GM19452 (cell line): ENCODE measurements around the gene DIS3L2.
"Not testable (repeated sequence)": the region's sequence is repeated elsewhere in the genome, so short reads cannot be mapped to it uniquely, and the experiment has no call there.

Experiments
- ATAC-seq: cut with Tn5 transposase; IDR thresholded peaks from one replicate; pipeline ENCODE4 v1.9.1; 2021; ENCODE audit not compliant: unreplicated experiment

DIS3L2 gene

DNA sequence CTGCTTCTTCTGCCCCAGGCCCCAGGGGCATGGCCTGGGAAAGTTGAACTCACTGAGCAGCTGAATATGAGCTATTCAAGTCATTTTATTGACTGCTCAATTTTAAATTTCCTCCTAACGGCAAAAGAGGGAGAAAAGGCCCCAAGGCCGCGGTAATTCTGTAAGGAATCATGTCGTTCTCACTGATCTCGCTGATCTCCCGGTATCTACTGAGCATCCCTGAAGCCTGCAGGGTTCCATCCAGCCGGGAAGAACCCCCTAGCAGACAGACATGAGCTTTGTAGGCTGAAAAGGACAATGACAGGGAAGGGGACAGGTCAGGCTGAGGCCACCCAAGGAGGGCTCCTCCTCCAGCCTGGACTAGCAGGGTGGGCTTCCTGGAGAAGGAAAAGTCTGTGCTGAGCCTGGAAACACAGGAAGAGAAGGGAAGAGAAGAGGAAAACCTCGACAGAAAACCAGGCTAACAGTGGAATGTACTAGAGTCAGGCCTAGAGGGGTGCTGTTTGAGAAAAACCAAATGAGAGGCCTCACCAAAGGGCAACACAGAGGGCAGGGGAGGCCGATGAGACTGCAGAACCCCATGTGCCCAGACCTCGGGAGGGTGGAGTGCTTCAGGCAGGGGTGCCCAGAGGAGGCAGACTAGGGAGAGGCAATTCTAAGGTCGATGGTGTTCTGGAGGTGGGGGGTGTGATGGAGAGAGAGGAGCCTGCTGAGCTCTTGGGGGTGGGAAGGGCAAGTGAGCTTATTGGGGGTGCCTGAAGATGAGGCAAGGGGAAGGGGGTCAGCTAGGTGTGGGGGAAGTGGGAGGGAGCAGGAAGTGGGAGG lies 32.4 kb upstream of the DIS3L2 start:
- ATAC-seq = no peak

DNA sequence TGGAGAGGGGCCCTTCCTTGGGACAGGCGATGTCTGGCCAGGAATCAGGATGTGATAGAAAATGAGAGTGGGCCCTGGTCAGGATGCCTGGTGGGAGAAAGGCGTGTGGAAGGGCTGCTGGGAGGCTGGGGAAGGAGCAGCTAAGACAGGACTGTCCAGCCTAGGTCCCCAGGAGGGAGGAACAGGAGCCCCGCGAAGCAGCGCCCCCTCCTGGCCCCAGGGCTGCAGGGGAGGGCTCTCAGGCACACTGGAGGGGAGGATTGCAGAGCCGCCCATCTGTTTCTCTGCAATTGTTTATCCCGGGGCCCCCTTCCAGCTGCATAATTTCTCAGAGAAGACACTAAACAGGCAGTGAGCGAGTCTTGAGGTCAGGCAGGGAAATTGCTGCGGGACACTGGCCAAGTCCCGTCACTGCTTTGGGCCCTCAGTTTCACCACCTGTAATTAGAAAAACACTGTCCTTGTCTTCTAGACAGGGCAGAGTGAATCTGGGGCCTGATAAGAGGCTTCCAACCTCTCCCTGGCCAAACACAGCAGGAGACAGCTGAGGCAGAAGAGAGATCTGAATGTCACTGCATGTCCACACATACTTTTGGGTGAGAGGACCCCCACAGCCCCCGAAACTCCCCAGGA lies 31.4 kb upstream of the DIS3L2 start:
- no peak for ATAC-seq

DNA sequence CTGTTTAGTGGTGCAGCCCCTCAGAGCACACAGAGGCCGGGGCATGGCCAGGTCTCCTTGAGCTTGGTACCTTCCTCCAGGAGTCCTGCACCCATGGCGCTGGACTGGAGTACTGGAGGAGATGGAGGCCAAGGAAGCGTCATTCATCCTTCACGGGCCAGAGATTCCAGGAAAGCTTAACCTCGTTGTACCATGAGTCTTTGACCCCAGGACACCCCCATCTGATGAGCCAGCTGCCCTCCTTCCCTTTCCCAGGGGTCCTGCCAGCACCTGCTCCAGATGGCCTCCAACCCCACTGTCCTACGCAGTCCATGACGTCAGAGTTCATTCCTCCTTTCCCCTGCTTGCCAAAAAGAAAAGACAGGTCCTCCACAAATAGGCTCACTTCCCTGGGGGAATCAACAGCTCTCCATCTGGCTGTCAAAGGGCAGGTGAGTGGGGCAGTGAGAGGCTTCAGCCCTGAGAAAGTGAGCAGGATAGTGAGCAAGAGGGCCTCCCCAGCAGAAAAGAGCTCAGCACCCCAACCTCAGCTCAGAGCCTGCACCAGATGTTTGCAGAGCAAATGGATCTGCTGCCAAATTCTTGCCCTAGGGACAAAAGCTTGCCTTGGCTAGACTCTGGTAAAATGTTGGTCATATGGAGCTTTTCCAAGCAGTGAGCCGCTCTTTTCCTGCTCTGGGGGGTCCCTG lies 30.8 kb upstream of the DIS3L2 start:
- no peak for ATAC-seq

DNA sequence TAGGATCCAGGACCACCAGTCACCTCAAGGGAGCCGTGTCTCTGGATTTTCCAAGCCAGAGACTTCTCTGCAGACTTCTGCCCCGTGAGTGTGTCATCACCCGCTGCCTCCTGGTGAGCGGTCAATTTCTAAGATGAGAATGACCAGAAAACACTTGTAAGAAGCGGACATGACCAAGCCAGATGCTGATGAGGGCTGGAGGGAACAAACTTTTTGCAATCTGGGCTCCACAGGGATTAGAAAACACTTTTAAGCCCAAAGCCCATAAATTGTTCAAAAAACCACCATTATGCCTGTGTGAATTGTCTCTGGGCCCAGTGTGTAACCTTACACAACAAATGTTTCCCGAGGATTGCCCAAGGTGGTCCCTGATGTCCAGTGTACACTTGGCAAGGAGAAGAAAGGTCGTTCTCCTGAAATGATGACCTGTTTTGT lies 30.0 kb upstream of the DIS3L2 start:
- no peak for ATAC-seq

DNA sequence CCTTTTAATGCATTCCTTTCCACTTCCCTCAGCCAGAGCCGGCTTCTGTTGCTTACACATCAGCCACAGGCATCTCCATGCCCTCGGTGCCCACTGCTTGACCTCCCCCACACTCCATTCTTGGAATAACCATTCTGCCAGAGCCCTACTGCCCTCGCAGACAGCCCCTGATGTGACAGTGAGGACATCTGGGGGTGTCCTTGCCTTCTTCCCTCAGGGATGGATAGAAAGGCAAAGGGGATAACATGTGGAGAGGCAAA lies 28.9 kb upstream of the DIS3L2 start:
- ATAC-seq = no peak

DNA sequence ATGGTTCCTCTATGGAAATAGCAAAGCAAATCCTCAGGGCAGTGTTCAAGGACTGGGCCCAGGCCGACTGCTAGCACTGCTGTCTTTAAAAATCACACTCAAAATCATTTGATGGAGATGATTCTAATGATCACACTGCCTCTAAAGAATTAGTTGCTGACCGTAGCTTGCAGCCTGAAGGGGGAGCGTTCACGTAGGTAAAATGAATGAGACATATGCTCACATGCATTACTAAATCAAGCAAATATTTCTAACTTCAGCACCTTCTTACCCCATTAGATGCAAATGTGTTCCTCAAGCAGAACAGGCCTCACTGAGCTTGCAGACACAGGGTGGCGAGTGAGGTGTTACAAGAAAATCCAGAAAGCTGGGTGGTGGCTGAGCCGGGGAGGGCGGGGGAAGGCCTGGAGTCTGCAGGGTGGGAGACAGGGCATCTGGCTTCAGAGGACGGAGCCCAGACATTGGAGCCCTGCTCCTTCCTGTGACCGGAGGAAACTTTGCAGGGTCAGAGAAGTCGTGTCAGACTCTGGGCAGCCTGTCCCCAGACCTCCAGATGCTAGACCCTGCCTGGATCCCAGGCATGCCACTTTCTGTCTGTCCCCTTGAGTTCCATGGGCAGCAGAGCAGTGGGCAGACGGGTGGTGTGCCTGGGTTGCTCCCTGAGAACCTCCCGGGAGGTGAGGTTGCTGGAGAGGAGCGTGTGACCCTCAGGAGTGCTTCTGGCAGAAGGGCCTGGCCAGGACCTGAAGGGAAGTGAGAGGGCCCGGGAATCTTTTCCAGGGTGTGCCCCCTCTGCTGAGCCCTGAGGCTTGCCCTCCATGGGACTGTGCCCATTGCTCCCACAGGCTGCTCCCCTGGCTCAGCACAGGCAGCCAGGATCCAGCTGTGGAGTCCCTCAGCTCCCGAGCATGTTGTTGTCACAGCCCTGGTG lies 28.3 kb upstream of the DIS3L2 start:
- ATAC-seq = no peak

DNA sequence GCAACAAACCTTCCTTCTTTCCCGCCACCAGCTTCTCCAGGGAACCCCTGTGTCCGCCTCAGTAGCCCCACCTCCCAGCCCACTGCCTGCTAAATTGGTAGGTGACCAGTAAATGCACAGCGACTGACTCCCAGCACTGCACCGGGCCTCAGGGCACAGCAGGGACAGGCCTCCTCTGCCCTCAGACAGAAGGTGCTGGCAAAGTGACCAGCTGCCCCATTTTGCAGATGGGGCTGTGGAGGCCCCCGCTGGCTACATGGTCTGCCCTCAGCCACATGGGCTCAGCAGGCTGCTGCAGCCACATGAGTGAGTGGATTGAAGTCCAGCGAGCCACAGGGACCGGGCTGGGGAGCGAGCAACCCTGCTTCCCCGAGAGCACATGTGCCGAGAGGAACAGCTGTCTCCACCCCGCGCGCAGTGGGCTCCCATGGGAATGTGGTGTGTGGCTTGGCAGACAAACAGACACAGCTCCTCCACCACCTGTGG lies 27.6 kb upstream of the DIS3L2 start:
- ATAC-seq = no peak

DNA sequence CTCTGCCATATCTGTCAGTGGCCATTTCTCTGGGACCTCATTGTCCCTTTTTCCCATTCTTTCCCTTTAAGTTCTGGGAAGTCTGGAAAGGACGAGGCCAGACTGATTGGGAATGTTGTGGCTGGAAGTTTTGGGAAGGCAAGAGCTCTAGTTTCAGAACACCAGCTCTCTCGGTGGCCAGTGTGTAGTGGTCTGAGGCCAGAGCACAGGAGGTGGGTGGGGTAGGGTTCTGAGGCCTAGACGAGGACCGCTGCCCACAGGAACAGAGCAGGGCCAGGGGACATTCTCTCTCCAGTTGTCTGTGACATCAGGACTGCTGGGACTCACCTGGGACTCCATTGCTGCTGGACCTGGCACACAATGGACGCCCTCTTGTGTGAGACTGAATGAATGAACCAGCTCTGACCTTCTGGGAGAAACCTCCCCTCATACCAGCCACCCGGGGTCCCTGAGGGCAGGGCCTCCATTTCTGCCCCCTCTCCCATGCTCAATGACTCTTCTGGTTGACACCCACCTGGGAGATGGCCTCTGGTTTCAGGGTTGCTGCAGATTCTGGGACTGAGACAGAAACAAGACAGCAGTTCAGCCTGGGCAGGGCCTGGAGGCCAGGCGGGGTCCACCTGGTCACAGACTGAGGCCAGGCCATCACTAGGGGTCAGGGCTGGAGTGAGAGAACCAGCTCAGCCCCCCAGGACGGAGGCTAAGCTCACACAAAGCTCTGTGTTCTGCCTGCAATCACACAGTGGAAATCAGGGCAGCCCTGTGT lies 26.9 kb upstream of the DIS3L2 start:
- ATAC-seq = no peak

DNA sequence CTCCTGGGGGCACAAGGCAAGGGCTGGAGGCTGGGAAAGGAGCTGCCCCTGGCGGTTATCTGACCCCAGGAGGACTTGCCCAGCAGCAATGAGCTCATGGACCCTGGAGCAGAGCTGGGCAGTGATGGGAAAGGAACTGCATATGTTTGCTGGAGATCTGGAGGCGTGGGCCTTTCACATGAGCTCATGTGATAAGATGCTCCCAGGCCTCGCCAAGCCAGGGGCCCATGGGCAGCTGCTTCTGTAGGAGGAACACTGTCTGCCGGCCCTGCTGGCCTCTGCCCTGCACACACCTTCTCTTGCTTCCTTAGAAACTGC lies 26.3 kb upstream of the DIS3L2 start:
- ATAC-seq = no peak

DNA sequence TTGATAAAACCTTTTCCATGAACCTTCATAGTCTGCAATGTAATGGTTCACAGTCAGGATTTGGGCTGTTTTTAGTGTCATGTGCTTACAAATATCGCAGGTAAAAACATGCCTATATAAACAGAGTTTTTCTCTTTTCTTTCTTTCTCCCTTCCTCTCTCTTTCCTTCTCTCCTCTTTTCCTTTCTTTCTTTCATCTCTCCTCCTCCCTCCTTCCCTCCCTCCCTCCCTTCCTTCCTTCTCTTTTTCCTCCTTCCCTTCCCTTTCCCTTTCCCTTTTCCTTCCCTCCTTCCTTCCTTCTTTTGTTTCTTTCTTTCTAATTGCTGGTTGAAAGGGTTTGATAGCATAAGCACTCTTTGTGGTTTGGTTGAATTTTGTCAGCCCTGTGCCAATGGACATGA lies 25.7 kb upstream of the DIS3L2 start:
- ATAC-seq = no peak

DNA sequence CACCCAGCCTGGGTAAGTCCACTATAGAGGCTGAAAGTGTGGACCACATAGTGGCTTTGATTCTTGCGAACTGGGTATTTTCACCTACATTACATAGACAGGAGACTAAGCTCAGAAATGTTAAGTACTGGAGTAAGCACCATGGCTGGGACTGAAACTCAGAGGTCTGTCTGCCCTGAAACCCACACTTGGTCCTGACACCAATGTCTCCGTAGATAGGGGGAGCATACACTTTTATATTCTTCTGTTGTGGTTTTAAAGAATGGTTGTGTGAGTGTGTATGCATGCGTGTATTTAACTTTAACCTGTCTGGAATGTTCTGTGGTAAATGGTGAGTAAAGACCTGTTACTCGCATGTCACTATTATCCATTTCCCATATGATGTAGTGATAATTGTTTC lies 25.0 kb upstream of the DIS3L2 start:
- ATAC-seq = no peak

DNA sequence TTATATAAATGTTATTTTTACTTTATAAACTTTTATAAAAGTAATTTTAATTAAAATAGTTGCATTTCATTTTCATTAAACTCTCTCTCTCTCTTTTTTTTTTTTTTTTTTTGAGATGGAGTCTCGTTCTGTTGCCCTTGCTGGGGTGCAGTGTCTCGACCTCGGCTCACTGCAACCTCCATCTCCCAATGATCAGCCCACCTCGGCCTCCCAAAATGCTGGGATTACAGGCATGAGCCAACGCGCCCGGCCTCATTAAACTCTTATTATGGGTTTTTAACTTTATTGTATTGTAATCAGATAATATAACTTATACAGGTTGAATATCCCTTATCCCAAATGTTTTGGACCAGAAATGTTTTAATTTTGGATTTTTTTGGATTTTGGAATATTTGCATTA lies 24.5 kb upstream of the DIS3L2 start:
- ATAC-seq = no peak

DNA sequence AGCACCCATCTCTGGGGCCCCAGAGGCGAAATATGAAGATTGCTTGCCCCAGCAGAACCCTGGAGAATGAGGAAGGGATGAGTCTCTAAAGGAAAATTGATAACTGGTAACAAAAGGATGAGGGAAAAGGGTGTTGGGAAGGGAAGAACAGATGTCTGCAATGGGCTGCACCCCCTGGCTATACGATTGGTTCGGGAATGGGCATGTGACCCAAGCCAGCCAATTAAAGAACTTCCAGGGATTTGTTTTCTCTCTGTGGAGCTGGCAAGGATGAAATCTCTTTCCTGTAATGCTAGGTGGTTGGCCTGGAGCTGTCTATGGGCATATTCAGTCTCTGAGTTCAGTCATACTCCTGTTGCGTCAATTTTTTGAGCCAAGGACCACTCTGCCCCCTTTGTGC lies 22.5 kb upstream of the DIS3L2 start:
- no peak for ATAC-seq

DNA sequence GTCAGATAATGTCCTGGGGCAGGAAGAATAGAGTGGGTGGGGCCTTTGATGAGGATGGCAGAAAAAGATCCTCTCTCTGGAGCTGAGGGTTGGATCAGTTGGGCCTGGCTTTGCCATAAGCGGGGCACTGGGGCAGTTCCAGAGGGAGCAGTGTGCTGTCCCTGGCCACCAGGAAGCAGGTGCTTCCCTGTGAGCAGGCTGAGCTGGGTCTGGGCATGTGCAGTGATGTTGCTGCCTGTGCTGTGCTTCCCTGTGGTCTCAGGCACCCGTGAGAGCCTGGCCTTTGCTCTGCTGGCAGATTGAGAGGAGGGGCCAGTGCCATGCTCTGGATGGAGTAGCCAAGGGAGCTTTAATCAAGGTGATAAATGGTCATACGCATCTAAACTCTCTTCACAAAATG lies 20.7 kb upstream of the DIS3L2 start:
- ATAC-seq = no peak

DNA sequence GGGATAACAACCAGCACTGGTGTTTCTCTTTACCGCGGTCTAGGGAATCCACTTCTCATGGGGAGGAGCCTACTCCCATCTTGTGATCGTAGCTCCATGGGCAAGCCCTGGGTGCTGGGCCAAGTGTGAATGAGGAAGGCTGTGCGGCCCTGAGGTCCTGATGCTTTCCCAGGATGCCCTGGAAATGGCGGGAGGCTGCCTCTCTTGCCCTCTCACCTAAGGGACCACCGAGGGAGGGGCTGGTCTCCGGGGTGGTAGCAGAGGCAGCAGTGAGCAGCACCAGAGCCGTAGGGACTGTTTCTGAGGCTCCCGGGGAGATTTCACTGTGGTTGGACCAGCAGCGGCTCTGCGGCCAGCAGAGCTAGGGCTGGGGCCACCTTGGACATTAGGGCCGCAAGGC lies 19.8 kb upstream of the DIS3L2 start:
- ATAC-seq = no peak

DNA sequence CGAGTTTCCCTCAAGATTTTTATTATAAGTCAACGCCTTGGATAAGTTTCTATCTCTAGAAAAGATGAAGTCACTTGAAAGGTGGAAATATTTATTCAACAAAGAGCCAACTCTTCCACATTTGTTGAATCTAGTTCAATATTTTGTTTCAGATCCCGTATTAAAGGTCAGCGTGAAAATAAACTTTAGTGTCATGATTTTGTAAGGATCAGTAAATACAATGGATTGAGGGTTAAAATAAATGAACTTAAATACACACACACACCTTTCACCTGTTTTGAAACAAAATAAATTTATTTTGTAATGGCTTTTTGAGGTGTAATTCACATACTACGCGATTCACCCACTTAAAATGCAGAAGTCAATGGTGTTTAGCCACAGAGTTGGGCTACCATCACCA lies 19.3 kb upstream of the DIS3L2 start:
- no peak for ATAC-seq

DNA sequence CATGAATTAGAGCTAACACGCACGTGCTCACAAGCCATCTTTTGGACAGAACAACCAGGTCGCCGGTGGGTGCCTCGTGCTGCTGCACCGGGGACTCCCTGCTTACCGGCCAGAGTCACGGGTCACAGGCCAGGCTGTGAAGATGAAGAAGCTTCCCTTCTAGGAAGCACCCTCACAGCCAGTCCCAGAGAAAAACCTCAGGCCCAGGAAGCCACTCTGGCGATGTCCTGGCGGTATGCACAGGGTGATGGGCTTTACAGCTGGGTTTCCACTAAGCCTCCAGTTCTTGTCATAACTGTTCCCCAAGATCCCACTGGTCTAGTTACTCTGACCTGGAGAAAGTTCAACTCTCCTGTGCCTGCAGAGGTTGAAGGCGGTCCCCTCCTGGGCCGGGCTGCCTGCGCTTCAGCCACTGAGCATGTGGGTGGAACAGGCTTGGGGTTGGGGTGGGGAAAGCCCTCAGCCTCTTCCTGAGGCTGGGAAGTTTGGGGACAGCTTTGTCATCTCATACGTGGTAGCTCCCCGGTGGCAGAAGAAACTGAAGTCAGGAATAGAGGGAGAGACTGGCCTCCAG lies 15.2 kb upstream of the DIS3L2 start:
- no peak for ATAC-seq

DNA sequence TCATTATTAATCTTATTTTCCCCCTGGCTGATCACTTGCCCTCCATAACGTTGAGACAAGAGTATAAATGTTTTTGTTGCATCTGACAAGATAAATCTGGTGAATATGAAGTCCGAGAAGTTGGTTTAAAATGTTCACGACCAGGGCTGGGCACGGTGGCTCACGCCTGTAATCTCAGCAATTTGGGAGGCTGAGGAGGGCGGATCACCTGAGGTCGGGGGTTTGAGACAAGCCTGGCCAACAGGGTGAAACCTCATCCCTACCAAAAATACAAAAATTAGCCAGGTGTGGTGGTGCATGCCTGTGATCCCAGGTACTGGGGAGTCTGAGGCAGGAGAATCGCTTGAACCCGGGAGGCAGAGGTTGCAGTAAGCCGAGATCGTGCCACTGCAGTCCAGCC lies 14.4 kb upstream of the DIS3L2 start:
- not testable (repeated sequence) for ATAC-seq

DNA sequence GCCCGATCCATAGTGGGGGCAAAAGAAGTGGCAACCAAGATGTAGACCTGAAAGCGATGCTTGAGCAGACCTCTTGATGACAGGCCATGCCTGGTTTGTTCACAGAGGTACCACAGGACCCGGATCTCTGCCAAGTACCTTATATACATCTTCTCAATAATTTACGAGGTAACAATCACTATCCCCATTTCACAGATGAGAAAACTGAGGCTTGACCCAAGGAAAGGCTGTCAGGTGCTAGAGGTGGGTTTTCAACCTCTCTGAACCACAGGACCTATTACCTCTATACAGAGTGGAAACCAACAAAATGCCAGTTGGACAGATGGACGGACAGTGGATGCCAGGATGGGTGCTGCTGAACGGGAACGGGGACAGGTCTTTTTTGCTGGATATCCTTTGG lies 13.8 kb upstream of the DIS3L2 start:
- no peak for ATAC-seq

DNA sequence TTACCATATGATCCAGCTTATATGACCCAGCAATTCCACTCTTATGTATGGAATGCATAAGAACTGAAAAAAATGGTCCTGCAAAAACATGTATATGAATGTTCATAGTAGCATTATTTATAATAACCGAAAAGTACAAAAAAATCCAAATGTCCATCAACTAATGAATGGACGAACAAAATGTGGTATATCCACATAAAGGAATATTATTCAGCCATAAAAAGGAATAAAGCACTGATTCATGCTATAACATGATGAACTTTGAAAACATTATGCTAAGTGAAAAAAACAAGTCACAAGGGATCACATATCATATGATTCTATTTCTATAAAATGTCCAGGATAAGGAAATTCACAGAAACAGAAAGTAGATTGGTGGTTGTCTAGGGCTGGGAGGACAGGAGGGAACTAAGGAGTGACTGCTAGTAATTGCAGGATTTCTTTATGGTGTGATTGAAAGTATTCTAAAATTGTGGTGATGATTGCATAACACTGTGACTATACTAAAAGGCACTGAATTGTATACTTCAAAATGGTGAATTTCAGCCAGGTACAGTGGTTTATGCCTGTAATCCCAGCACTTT lies 10.0 kb upstream of the DIS3L2 start:
- ATAC-seq = no peak
